GM12878 (cell line): ENCODE data around the gene MEGF11. TPM values are rescaled to one million over a fixed set of nuclear protein-coding genes. Genes with fewer than 3 reads are reported as not detected.

ENCODE experiments used
- ATAC-seq: fragments of 200-7000 bp; cut with Tn5 transposase; 3 replicates; pipeline ENCODE4 v1.9.1; 2020; ENCODE audit warnings: mild to moderate bottlenecking, moderate library complexity
- BruUV-seq: library from RNA; stranded (reverse); fragments of 400-500 nt; replicated peaks from 2 replicates; lab custom pipeline; 2021; lab: Mats Ljungman, UMichigan
- CTCF ChIA-PET: fragments of 300-600 bp; sonication (Branson Sonifier 250); formaldehyde crosslinking; extraction: SDS; loops from one replicate; lab custom pipeline; 2021; ENCODE audit warnings: inconsistent platforms; lab: Yijun Ruan, JAX
- POLR2A ChIA-PET: fragments of 350-600 bp; formaldehyde crosslinking; extraction: SDS; loops from one replicate; lab custom pipeline; 2021; ENCODE audit warnings: inconsistent platforms; lab: Charles Lee
- RAD21 ChIA-PET: fragments of 300-600 bp; sonication (Branson Sonifier 250); formaldehyde crosslinking; loops from one replicate; lab custom pipeline; 2023; ENCODE audit warnings: antibody characterized with exemption; ENCODE audit not compliant: unreplicated experiment; lab: Charles Lee
- SMC1A ChIA-PET: fragments of 300-600 bp; sonication (Branson Sonifier 250); formaldehyde crosslinking; loops from one replicate; lab custom pipeline; 2023; ENCODE audit not compliant: unreplicated experiment, uncharacterized antibody; lab: Charles Lee
- DNase-seq: peaks from one replicate; pipeline ENCODE4 v3.0.0-alpha.2; 2011; ENCODE audit warnings: low read depth, low spot score
- FAIRE-seq: peaks from 3 replicates; lab custom pipeline; 2011; peaks lifted over from hg19 to GRCh38; lab: Jason Lieb, UNC
- H2AFZ ChIP-seq: 2 replicates; pipeline ENCODE4 v1.6.0; 2011; ENCODE audit warnings: low read depth, low read length, control low read depth; ENCODE audit not compliant: control insufficient read depth
- H3K27ac ChIP-seq: 2 replicates; pipeline ENCODE4 v1.5.1; 2011; ENCODE audit warnings: control low read depth; ENCODE audit not compliant: control insufficient read depth, insufficient read depth
- H3K27me3 ChIP-seq, 2 experiments: replicated peaks in 1 of 2; 2 replicates each; pipeline versions ENCODE4 v1.6.0 to v1.6.1; 2011; ENCODE audit warnings: low read length in 1 of 2; ENCODE audit not compliant: control insufficient read depth in 2 of 2, insufficient read depth in 2 of 2
- H3K36me3 ChIP-seq, 2 experiments: 2 replicates each; pipeline ENCODE4 v1.5.1; 2011; ENCODE audit warnings: low read length in 1 of 2; ENCODE audit not compliant: control insufficient read depth in 2 of 2, insufficient read depth in 2 of 2
- H3K4me1 ChIP-seq: 2 replicates; pipeline ENCODE4 v1.6.1; 2011; ENCODE audit warnings: mild to moderate bottlenecking, low read length, moderate library complexity, mixed read lengths; ENCODE audit not compliant: control insufficient read depth, insufficient read depth
- H3K4me2 ChIP-seq: 2 replicates; pipeline ENCODE4 v1.6.0; 2011; ENCODE audit warnings: control low read depth; ENCODE audit not compliant: control insufficient read depth, insufficient read depth
- H3K4me3 ChIP-seq: fragments of 200-600 bp; sonication (generic); 2 replicates; pipeline ENCODE4 v1.5.1; 2016
- H3K79me2 ChIP-seq: 2 replicates; pipeline ENCODE4 v1.6.0; 2011; ENCODE audit warnings: low read length; ENCODE audit not compliant: control insufficient read depth, insufficient read depth
- H3K9ac ChIP-seq: 2 replicates; pipeline ENCODE4 v1.8.0; 2011; ENCODE audit warnings: low read length, control low read depth, mixed read lengths; ENCODE audit not compliant: control insufficient read depth, insufficient read depth
- H3K9me3 ChIP-seq: replicated peaks from 3 replicates; pipeline ENCODE4 v1.5.1; 2011; ENCODE audit warnings: mild to moderate bottlenecking, low read length; ENCODE audit not compliant: control insufficient read depth, insufficient read depth
- H4K20me1 ChIP-seq: 2 replicates; pipeline ENCODE4 v1.6.0; 2011; ENCODE audit not compliant: control insufficient read depth, insufficient read depth
- ATF3 ChIP-seq: IDR thresholded peaks from 2 replicates; pipeline ENCODE4 v1.6.1; 2011; ENCODE audit warnings: low read depth, mild to moderate bottlenecking, low read length, moderate library complexity, borderline replicate concordance; ENCODE audit errors: extremely low read depth
- ATF7 ChIP-seq: fragments of 450-650 bp; IDR thresholded peaks from 2 replicates; pipeline ENCODE4 v1.6.1; 2016; ENCODE audit warnings: low read depth, mild to moderate bottlenecking
- CBX3 ChIP-seq: fragments of 200-600 bp; sonication (generic); IDR thresholded peaks from 2 replicates; pipeline ENCODE4 v1.6.1; 2016; ENCODE audit warnings: low read depth, borderline replicate concordance
- CREB1 ChIP-seq: IDR thresholded peaks from 2 replicates; pipeline ENCODE4 v1.6.1; 2012; ENCODE audit warnings: low read depth, mild to moderate bottlenecking, inconsistent platforms
- CUX1 ChIP-seq: IDR thresholded peaks from 2 replicates; pipeline ENCODE4 v1.6.1; 2012; ENCODE audit warnings: improper control_type of control experiment, low read depth, low read length; ENCODE audit not compliant: insufficient replicate concordance
- EED ChIP-seq: sonication (generic); IDR thresholded peaks from 2 replicates; pipeline ENCODE4 v1.6.1; 2016; ENCODE audit warnings: antibody characterized with exemption, low read depth
- EP300 ChIP-seq, 2 experiments: fragments of 150-350 bp in 1 of 2; IDR thresholded peaks; 2 replicates each; pipeline ENCODE4 v1.6.1; 2011 to 2012; ENCODE audit warnings: low read depth in 2 of 2, low read length in 2 of 2, borderline replicate concordance in 1 of 2, improper control_type of control experiment in 1 of 2, inconsistent platforms in 1 of 2; ENCODE audit not compliant: control insufficient read depth in 1 of 2
- EZH2 ChIP-seq: IDR thresholded peaks from 2 replicates; pipeline ENCODE4 v1.6.1; 2012; ENCODE audit warnings: low read depth, mild to moderate bottlenecking, control low read depth, inconsistent platforms, low read length, borderline replicate concordance; ENCODE audit not compliant: control insufficient read depth
- IKZF2 ChIP-seq, 2 experiments: fragments of 450-650 bp; IDR thresholded peaks; 2 replicates each; pipeline ENCODE4 v1.6.1; 2017; ENCODE audit warnings: mild to moderate bottlenecking in 2 of 2, moderate library complexity in 2 of 2
- JUNB ChIP-seq: IDR thresholded peaks from 2 replicates; pipeline ENCODE4 v1.6.1; 2016; ENCODE audit warnings: antibody characterized with exemption, mild to moderate bottlenecking
- MXI1 ChIP-seq: fragments of 150-350 bp; IDR thresholded peaks from 2 replicates; pipeline ENCODE4 v1.6.1; 2011; ENCODE audit warnings: low read depth, mild to moderate bottlenecking, inconsistent platforms, low read length, improper control_type of control experiment
- PML ChIP-seq: IDR thresholded peaks from 2 replicates; pipeline ENCODE4 v1.6.1; 2012; ENCODE audit warnings: low read length, inconsistent platforms
- POLR2AphosphoS2 ChIP-seq: IDR thresholded peaks from 2 replicates; pipeline ENCODE4 v1.6.1; 2011; ENCODE audit warnings: low read depth, mild to moderate bottlenecking, low read length, improper control_type of control experiment, moderate library complexity
- RAD51 ChIP-seq: fragments of 450-650 bp; IDR thresholded peaks from 2 replicates; pipeline ENCODE4 v1.6.1; 2016; ENCODE audit warnings: moderate library complexity, mild to moderate bottlenecking, inconsistent platforms
- RFX5 ChIP-seq: IDR thresholded peaks from 2 replicates; pipeline ENCODE4 v1.6.1; 2011; ENCODE audit warnings: low read depth, low read length, improper control_type of control experiment
- SIX5 ChIP-seq: IDR thresholded peaks from 2 replicates; pipeline ENCODE4 v1.6.1; 2011; ENCODE audit warnings: mild to moderate bottlenecking, low read depth, low read length, moderate library complexity; ENCODE audit not compliant: severe bottlenecking
- ZNF622 ChIP-seq: fragments of 450-650 bp; IDR thresholded peaks from 2 replicates; pipeline ENCODE4 v1.6.1; 2017; ENCODE audit warnings: mild to moderate bottlenecking, inconsistent platforms
- WGBS: methylation state at CpG from one replicate; pipeline ENCODE4 v1.1.6; 2016; ENCODE audit warnings: low lambda C conversion rate; ENCODE audit not compliant: insufficient replicate concordance, insufficient coverage; ENCODE audit errors: missing lambda C conversion rate; 5-methylcytosine and 5-hydroxymethylcytosine counted together
- in situ Hi-C: fragments of 300-500 bp; cut with MboI; formaldehyde crosslinking; loops from 9 replicates; pipeline ENCODE4 v1.14.3; 2018; ENCODE audit warnings: mixed read lengths
- intact Hi-C: fragments of 100-400 bp; cut with micrococcal nuclease; formaldehyde crosslinking; loops from one replicate; pipeline ENCODE4 v1.14.2; 2022; ENCODE audit not compliant: unreplicated experiment
- polyA plus RNA-seq, 11 experiments: library from polyadenylated mRNA; depleted of rRNA in 4 of 11; unstranded in 6 of 11; stranded (reverse) in 5 of 11; fragments of >200 nt; fragmentation: Nextera tagmentation in 4 of 11; fragmentation: Illumina TruSeq in 1 of 11; extraction: Ambion mirVana in 4 of 11; extraction: Trizol in 1 of 11; gene quantifications; 1 replicate in 1 of 11; 2 replicates in 10 of 11; pipeline versions ENCODE4 v1.2.1 to v1.2.3, GENCODE V29; 2011 to 2016; ENCODE audit warnings: inconsistent platforms in 2 of 11, missing spikeins in 2 of 11, low read depth in 1 of 11
- total RNA-seq, 4 experiments: library from RNA; depleted of rRNA in 3 of 4; stranded (reverse); fragments of >200 nt in 3 of 4; fragmentation: Illumina TruSeq in 1 of 4; extraction: Trizol in 1 of 4; gene quantifications; 2 replicates each; pipeline versions ENCODE4 v1.2.1 to v1.2.3, GENCODE V29; 2013 to 2021

MEGF11 gene
- total and polyA plus RNA-seq, 10 of the 15 experiments (the other 5 are each of a cell fraction or from before 2014, with no cell fraction given) = 0.03 to 1.7 (median 0.49) TPM

- TF ChIP-seq CUX1 (no peak), RAD51 (no peak), ZNF622 (no peak), EP300 (IDR thresholded peaks at IDR 0.05; ENCODE audit: borderline replicate concordance in 1 of 2, control insufficient read depth in 1 of 2, low read depth in 2 of 2, low read length in 2 of 2) (no peak)
Measured at GRCh38 chr15:66156310-66156975, 97.1 kb downstream of the MEGF11 start (continued).

- ChIA-PET RAD21 (no interaction called here), POLR2A (no interaction called here), SMC1A (interaction anchor here (1.1 kb wide), 1 partner anchor 10 kb away, joined by 4 read pairs; no protein-coding TSS in a partner anchor), CTCF (interaction anchor here (2.1 kb wide), 1 partner anchor 9 kb away, joined by 4 read pairs; no protein-coding TSS in a partner anchor)
- no peak overlapping the region for H3K4me2 ChIP-seq
- no peaks in the 10 kb centered on the region for H3K36me3 ChIP-seq
- H3K9ac ChIP-seq = no peak overlapping the region
- no peaks in the 10 kb centered on the region; a peak in 1 of 4 replicates for H3K27me3 ChIP-seq
- BruUV-seq = no TSS peak
- no peaks in the 10 kb centered on the region for H4K20me1 ChIP-seq
- H3K4me3 ChIP-seq = no peak overlapping the region
- no peak for FAIRE-seq
- ATAC-seq = no peak
- 48% methylated on average over 5 of the region's 5 CpGs for WGBS
- no peak for DNase-seq
- no peaks in the 10 kb centered on the region for H3K9me3 ChIP-seq
- H3K4me1 ChIP-seq = peaks cover 20% of the 10 kb centered on the region
- intact Hi-C loops (no loop called here), in situ Hi-C loops (no loop called here)
- H2AFZ ChIP-seq = no peak overlapping the region
- H3K79me2 ChIP-seq = no peaks in the 10 kb centered on the region
- no peak overlapping the region for H3K27ac ChIP-seq
- TF ChIP-seq RFX5 (no peak), CBX3 (no peak), MXI1 (no peak), ATF3 (no peak), EED (no peak), PML (no peak), EZH2 (no peak), CREB1 (no peak), IKZF2 (IDR thresholded peaks at IDR 0.05) (no peak), POLR2AphosphoS2 (no peak), JUNB (no peak), ATF7 (no peak), SIX5 (no peak)
Measured at GRCh38 chr15:66155065-66155464, 98.5 kb downstream of the MEGF11 start.
